Osteocyte (in vitro differentiated cells): ENCODE data around the gene OR8J1. TPM values are rescaled to one million over a fixed set of nuclear protein-coding genes. Genes with fewer than 3 reads are reported as not detected.

ENCODE experiments used
- DNase-seq: peaks from one replicate; pipeline ENCODE4 v3.0.0; 2021; ENCODE audit warnings: mixed read lengths; ENCODE audit not compliant: unreplicated experiment; ENCODE audit errors: extremely low spot score
- H3K27ac Mint-ChIP-seq: one replicate; pipeline ENCODE4 v1.8.0; 2021; ENCODE audit warnings: mild to moderate bottlenecking, mixed read lengths; ENCODE audit not compliant: unreplicated experiment
- H3K27me3 Mint-ChIP-seq: one replicate; pipeline ENCODE4 v1.8.0; 2021; ENCODE audit warnings: mixed read lengths; ENCODE audit not compliant: unreplicated experiment
- H3K36me3 Mint-ChIP-seq: one replicate; pipeline ENCODE4 v1.8.0; 2021; ENCODE audit warnings: mixed read lengths; ENCODE audit not compliant: unreplicated experiment
- H3K4me1 Mint-ChIP-seq: one replicate; pipeline ENCODE4 v1.8.0; 2021; ENCODE audit warnings: mixed read lengths; ENCODE audit not compliant: unreplicated experiment
- H3K4me3 Mint-ChIP-seq: one replicate; pipeline ENCODE4 v1.8.0; 2021; ENCODE audit warnings: mild to moderate bottlenecking, moderate library complexity, mixed read lengths; ENCODE audit not compliant: unreplicated experiment
- H3K9me3 Mint-ChIP-seq: one replicate; pipeline ENCODE4 v1.8.0; 2021; ENCODE audit warnings: mixed read lengths; ENCODE audit not compliant: unreplicated experiment
- CTCF ChIP-seq: fragments of 200-600 bp; sonication (generic); IDR thresholded peaks from 2 replicates; pipeline ENCODE4 v1.5.0; 2021; ENCODE audit warnings: antibody characterized with exemption, mild to moderate bottlenecking, moderate library complexity
- total RNA-seq: library from RNA; stranded (reverse); gene quantifications from 2 replicates; pipeline ENCODE4 v1.2.1, GENCODE V29; 2021

The OR8J1 gene
- total RNA-seq, 1 donor from 2014 or later = not detected

- Mint-ChIP-seq H3K9me3 (peaks cover 55% of the 10 kb centered on the region), H3K4me3 (no peak overlapping the region), H3K27me3 (no peaks in the 10 kb centered on the region), H3K27ac (no peak overlapping the region), H3K4me1 (no peaks in the 10 kb centered on the region), H3K36me3 (no peaks in the 10 kb centered on the region)
- no peak for TF ChIP-seq CTCF
- DNase-seq = no peak
Measured at GRCh38 chr11:56340289-56340688, 13.8 kb upstream of the OR8J1 start.

- H3K4me1 Mint-ChIP-seq = no peaks in the 10 kb centered on the region
- H3K27me3 Mint-ChIP-seq = no peaks in the 10 kb centered on the region
- H3K27ac Mint-ChIP-seq = no peak within 1 kb of the TSS
- H3K9me3 Mint-ChIP-seq = peaks cover 29% of the 10 kb centered on the region
- DNase-seq = no peak
- TF ChIP-seq CTCF = no peak
- H3K36me3 Mint-ChIP-seq = no peaks in the 10 kb centered on the region
- H3K4me3 Mint-ChIP-seq = no peak within 1 kb of the TSS
Measured at GRCh38 chr11:56345739-56346138, 8.4 kb upstream of the OR8J1 start, which contains the start of gene OR8K1. TSS of gene OR8K1 (plus strand) at chr11:56346039. CDS start at chr11:56346039, 0 bp downstream.

- Mint-ChIP-seq H3K4me3 (no peak within 1 kb of the TSS), H3K27ac (no peak within 1 kb of the TSS), H3K27me3 (no peaks in the 10 kb centered on the region), H3K4me1 (no peaks in the 10 kb centered on the region), H3K9me3 (no peaks in the 10 kb centered on the region), H3K36me3 (no peaks in the 10 kb centered on the region)
- TF ChIP-seq CTCF = no peak
- DNase-seq = no peak
Measured at GRCh38 chr11:56375324-56375723, 21.2 kb downstream of the OR8J1 start, which contains the start of gene OR8U1. TSS of gene OR8U1 (plus strand) at chr11:56375624. CDS start at chr11:56375624, 0 bp downstream.

GRCh38 chr11:56380120-56380519 lies 26.0 kb downstream of the OR8J1 start:
- H3K4me1 Mint-ChIP-seq = no peaks in the 10 kb centered on the region
- no peaks in the 10 kb centered on the region for H3K27me3 Mint-ChIP-seq
- no peak for TF ChIP-seq CTCF
- H3K36me3 Mint-ChIP-seq = no peaks in the 10 kb centered on the region
- no peak overlapping the region for H3K27ac Mint-ChIP-seq
- DNase-seq = no peak
- H3K4me3 Mint-ChIP-seq = no peak overlapping the region
- peaks cover 3% of the 10 kb centered on the region for H3K9me3 Mint-ChIP-seq

GRCh38 chr11:56394381-56394780 lies 40.3 kb downstream of the OR8J1 start:
- TF ChIP-seq CTCF = no peak
- no peak overlapping the region for H3K27ac Mint-ChIP-seq
- peaks cover 22% of the 10 kb centered on the region for H3K9me3 Mint-ChIP-seq
- H3K36me3 Mint-ChIP-seq = no peaks in the 10 kb centered on the region
- H3K27me3 Mint-ChIP-seq = no peaks in the 10 kb centered on the region
- DNase-seq = no peak
- no peak overlapping the region for H3K4me3 Mint-ChIP-seq
- no peaks in the 10 kb centered on the region for H3K4me1 Mint-ChIP-seq
